ENCODE data around the gene MPST. TPM values are rescaled to one million over a fixed set of nuclear protein-coding genes. Genes with fewer than 3 reads are reported as not detected.

Gene MPST
- total RNA-seq, 2 experiments from 2014 or later, result 1.7 to 1.8 TPM

DNA sequence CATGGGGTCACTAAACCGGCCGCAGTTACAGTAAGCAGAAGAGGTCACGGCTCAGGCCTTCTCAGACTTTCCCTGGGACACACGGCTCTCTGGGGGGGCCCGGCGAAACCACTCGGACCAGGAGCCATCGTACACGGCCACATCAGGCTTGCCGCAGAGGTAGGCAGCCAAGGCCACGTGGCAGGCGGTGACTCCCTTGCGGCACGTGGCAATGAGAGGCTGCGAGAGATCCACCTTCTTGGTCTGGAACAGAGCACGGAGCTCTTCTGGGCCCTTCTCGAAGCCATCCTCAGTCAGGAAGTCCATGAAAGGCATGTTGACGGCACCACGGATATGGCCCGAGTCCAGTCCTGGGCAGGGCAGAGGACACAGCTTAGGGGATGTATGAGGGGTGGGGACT, 8.6 kb upstream of the MPST start:
- Histone ChIP-seq H3K36me3 (ENCODE audit: insufficient read depth, low read length) (no peaks in the 10 kb centered on the region), H3K4me1 (ENCODE audit: insufficient read depth, low read length) (no peaks in the 10 kb centered on the region), H3K4me3 (ENCODE audit: low read length) (no peak overlapping the region), H3K9me3 (ENCODE audit: control insufficient read depth in 1 of 2, insufficient read depth in 1 of 2, low read length in 2 of 2) (no peaks in the 10 kb centered on the region), H3K27ac (ENCODE audit: low read depth in 1 of 2, low read length in 2 of 2) (no peak overlapping the region), H3K27me3 (ENCODE audit: control insufficient read depth in 1 of 2, insufficient read depth in 2 of 2, low read length in 2 of 2) (peaks cover 0 to 2% of the 10 kb centered on the region in 2 experiments)
- Mint-ChIP-seq H3K36me3 (ENCODE audit: low read depth) (no peaks in the 10 kb centered on the region), H3K9me3 (no peaks in the 10 kb centered on the region), H3K27me3 (peaks cover 16% of the 10 kb centered on the region), H3K4me3 (no peak overlapping the region), H3K27ac (no peak overlapping the region), H3K4me1 (ENCODE audit: low read depth) (no peaks in the 10 kb centered on the region)
- DNase-seq (no peak), ATAC-seq (ENCODE audit: poor library complexity) (no peak)
- ChIA-PET CTCF (no interaction called here), POLR2A (no interaction called here)
- intact Hi-C loops (cut with DNase I, micrococcal nuclease), result loop anchor here in 1 of 2 experiments (10.0 kb wide), 1 partner anchor 66 kb away; no protein-coding TSS in a partner anchor
- no peak for TF ChIP-seq CTCF (IDR thresholded peaks at IDR 0.05)

- ChIA-PET CTCF (no interaction called here), POLR2A (no interaction called here)
- DNase-seq, result no peak
- H3K4me1 ChIP-seq (ENCODE audit: insufficient read depth, low read length), result no peaks in the 10 kb centered on the region
- H3K9me3 ChIP-seq (ENCODE audit: control insufficient read depth in 1 of 2, insufficient read depth in 1 of 2, low read length in 2 of 2), result no peaks in the 10 kb centered on the region
- peaks cover 11% of the 10 kb centered on the region for H3K27me3 Mint-ChIP-seq
- H3K27me3 ChIP-seq (ENCODE audit: control insufficient read depth in 1 of 2, insufficient read depth in 2 of 2, low read length in 2 of 2), result peaks cover 0 to 2% of the 10 kb centered on the region in 2 experiments
- no peak overlapping the region for H3K27ac Mint-ChIP-seq
- intact Hi-C loops (cut with DNase I, micrococcal nuclease), result loop anchor here in 1 of 2 experiments (10.0 kb wide), 1 partner anchor 67 kb away; no protein-coding TSS in a partner anchor
- H3K4me3 ChIP-seq (ENCODE audit: low read length), result no peak overlapping the region
- no peaks in the 10 kb centered on the region for H3K9me3 Mint-ChIP-seq
- no peak for ATAC-seq (ENCODE audit: poor library complexity)
- no peak overlapping the region for H3K4me3 Mint-ChIP-seq
- no peak overlapping the region for H3K27ac ChIP-seq (ENCODE audit: low read depth in 1 of 2, low read length in 2 of 2)
- H3K36me3 ChIP-seq (ENCODE audit: insufficient read depth, low read length), result no peaks in the 10 kb centered on the region
- no peak for TF ChIP-seq CTCF (IDR thresholded peaks at IDR 0.05)
- no peaks in the 10 kb centered on the region for H3K36me3 Mint-ChIP-seq (ENCODE audit: low read depth)
- H3K4me1 Mint-ChIP-seq (ENCODE audit: low read depth), result no peaks in the 10 kb centered on the region
Measured at GRCh38 chr22:37011472-37011871, 8.1 kb upstream of the MPST start.

DNA sequence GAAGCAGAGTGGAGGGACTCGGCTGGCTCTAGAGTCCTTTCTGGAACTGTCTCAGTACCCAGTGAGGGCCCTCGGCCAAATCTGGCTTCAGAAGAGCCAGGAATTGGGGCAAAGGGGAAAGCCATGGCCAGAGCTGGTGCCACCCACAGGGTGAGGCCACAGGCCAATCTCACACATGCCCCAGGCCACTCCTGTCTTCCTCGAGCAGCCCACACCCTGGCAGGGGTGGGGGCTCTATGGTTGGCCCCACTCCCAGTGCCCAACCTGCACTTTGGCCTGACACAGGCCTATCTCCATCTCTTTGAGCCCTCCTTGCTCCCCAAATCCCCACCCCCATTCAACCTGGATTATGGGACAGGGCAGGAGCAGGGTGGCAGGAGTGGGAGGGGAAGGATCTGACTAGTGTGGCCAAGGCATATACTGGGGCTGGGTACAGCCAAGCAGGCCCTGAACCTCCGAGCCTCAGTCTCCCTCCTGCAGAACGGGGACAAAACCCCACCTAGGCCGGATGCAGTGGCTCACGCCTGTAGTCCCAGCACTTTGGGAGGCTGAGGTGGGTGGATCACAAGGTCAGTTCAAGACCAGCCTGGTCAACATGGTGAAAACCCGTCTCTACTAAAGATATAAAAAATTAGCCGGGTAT, 7.2 kb upstream of the MPST start:
- Mint-ChIP-seq H3K36me3 (ENCODE audit: low read depth) (no peaks in the 10 kb centered on the region), H3K9me3 (no peaks in the 10 kb centered on the region), H3K27me3 (peaks cover 2% of the 10 kb centered on the region), H3K4me1 (ENCODE audit: low read depth) (no peaks in the 10 kb centered on the region), H3K27ac (no peak overlapping the region), H3K4me3 (no peak overlapping the region)
- Histone ChIP-seq H3K4me1 (ENCODE audit: insufficient read depth, low read length) (no peaks in the 10 kb centered on the region), H3K36me3 (ENCODE audit: insufficient read depth, low read length) (no peaks in the 10 kb centered on the region), H3K4me3 (ENCODE audit: low read length) (no peak overlapping the region), H3K9me3 (ENCODE audit: control insufficient read depth in 1 of 2, insufficient read depth in 1 of 2, low read length in 2 of 2) (no peaks in the 10 kb centered on the region), H3K27ac (ENCODE audit: low read depth in 1 of 2, low read length in 2 of 2) (no peak overlapping the region), H3K27me3 (ENCODE audit: control insufficient read depth in 1 of 2, insufficient read depth in 2 of 2, low read length in 2 of 2) (peaks cover 0 to 2% of the 10 kb centered on the region in 2 experiments)
- ChIA-PET CTCF (no interaction called here), POLR2A (no interaction called here)
- ATAC-seq (ENCODE audit: poor library complexity), result no peak
- intact Hi-C loops (cut with DNase I, micrococcal nuclease), result loop anchor here in 1 of 2 experiments (10.0 kb wide), 1 partner anchor 68 kb away; no protein-coding TSS in a partner anchor
- TF ChIP-seq CTCF (IDR thresholded peaks at IDR 0.05), result no peak
- DNase-seq, result no peak

Data from CD4-positive, alpha-beta T cell (primary cell).